Measurements from ENCODE around the gene FYN.

FYN gene

DNA sequence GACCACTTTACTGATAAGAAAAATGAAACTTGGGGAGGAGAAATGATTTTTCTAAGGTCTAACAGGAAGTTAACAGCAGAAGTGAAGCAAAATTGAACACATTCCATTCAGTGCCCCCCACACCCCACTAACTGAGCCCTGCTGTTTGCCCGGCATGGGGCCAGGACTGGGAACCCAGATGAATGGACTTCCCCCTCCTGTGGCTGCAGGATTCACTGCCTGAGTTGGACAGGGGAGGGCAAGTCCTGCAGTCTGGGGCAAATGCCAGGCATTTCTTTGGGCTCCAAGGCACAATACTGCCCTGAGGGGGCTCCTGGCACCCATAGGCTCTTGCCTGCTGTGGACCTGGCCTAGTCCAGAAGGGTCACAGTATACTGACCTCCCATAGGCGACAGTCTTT, 28.3 kb downstream of the FYN start:
- no peaks in the 10 kb centered on the region for H3K9me3 ChIP-seq (ENCODE audit: low read depth, low read length)
- no peak for DNase-seq (ENCODE audit: low read depth, low spot score)

DNA sequence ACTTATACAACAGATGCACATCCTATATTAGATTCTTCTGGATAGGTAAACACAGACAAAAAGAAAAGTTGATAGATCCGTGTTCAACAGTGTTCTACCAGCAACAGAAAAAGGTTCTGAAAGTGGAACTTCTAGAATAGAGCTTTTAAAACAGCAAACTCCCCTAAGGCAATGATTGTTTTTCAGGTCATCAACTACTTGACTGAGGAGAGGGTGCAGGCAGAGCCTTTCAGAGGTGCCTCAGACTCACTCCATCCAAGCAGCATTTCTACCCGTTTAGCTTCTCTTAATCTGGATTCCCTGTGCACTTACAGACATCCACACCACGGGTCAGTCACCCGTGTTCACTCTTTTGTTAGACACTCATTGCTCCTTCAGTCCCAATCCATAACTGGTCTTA, 28.9 kb downstream of the FYN start:
- Histone ChIP-seq H3K27ac (0 out of 2 replicates have a peak overlapping the region, but pooled peaks have one; percentile 28), H3K9me3 (ENCODE audit: low read depth, low read length) (no peaks in the 10 kb centered on the region), H3K36me3 (ENCODE audit: insufficient read depth, low read length) (peaks cover 8% of the 10 kb centered on the region), H3K9ac (ENCODE audit: insufficient read length) (peak overlapping the region; percentile 21), H3K4me3 (no peak overlapping the region)
- TF ChIP-seq FOXP2 (optimal IDR thresholded peaks at IDR 0.05; ENCODE audit: control extremely low read depth, extremely low read length, insufficient read depth), result no peak
- TF ChIP-seq EZH2 (IDR thresholded peaks at IDR 0.05), result no peak
- TF ChIP-seq POLR2AphosphoS5 (IDR thresholded peaks at IDR 0.05; ENCODE audit: borderline replicate concordance, low read depth, low read length), result no peak
- DNase-seq (ENCODE audit: low read depth, low spot score), result no peak

More for the DNA sequence above, 28.3 kb downstream of the FYN start:
- no peak overlapping the region for H3K27ac ChIP-seq
- H3K36me3 ChIP-seq (ENCODE audit: insufficient read depth, low read length), result peaks cover 8% of the 10 kb centered on the region
- TF ChIP-seq EZH2 (IDR thresholded peaks at IDR 0.05) (no peak), FOXP2 (optimal IDR thresholded peaks at IDR 0.05; ENCODE audit: control extremely low read depth, extremely low read length, insufficient read depth) (no peak), POLR2AphosphoS5 (IDR thresholded peaks at IDR 0.05; ENCODE audit: borderline replicate concordance, low read depth, low read length) (no peak)
- no peak overlapping the region for H3K4me3 ChIP-seq
- H3K9ac ChIP-seq (ENCODE audit: insufficient read length), result no peak overlapping the region

DNA sequence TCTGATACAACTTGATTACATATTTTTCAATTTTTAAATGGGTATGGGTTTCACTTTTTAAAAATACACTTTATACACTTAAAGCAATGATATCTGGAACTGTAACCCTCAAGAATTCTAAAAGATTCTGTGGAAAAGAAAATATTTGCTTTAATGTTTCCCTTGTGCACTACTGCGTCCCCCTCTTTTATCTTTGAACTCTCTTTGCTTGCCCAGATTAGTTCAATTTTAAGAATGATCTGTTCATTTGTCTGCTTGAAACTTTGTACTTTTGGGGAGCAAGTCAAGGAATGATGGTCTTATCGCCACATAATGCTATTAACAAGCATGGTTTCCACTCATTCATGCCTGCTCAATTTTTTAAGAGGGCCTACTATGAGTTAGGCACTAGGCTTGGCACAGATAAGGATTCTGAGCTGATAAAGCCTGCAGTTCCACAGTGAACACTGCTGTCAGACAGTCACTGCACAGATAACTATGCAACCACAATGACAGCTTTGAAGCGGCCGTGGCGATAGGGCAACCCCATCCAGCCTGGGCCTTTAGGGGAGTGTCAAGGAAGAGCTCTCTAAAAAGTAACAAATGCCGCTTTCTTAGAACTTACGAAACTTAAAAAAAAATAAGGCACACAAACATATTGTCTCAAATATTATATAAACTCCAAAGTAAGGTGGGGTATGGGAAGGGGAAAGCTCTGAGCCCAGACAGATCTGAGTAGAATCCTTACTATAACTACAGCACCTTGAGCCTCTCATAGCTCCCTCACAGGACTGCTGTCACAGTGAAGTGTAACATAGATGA, 29.7 kb downstream of the FYN start:
- TF ChIP-seq FOXP2 (optimal IDR thresholded peaks at IDR 0.05; ENCODE audit: control extremely low read depth, extremely low read length, insufficient read depth), result no peak
- no peak for TF ChIP-seq POLR2AphosphoS5 (IDR thresholded peaks at IDR 0.05; ENCODE audit: borderline replicate concordance, low read depth, low read length)
- no peak for TF ChIP-seq EZH2 (IDR thresholded peaks at IDR 0.05)
- Histone ChIP-seq H3K9ac (ENCODE audit: insufficient read length) (peak overlapping the region; percentile 49), H3K9me3 (ENCODE audit: low read depth, low read length) (no peaks in the 10 kb centered on the region), H3K4me3 (no peak overlapping the region), H3K36me3 (ENCODE audit: insufficient read depth, low read length) (peaks cover 8% of the 10 kb centered on the region), H3K27ac (peak overlapping the region; percentile 45; the same call in 1 of the 2 replicates)
- no peak for DNase-seq (ENCODE audit: low read depth, low spot score)

DNA sequence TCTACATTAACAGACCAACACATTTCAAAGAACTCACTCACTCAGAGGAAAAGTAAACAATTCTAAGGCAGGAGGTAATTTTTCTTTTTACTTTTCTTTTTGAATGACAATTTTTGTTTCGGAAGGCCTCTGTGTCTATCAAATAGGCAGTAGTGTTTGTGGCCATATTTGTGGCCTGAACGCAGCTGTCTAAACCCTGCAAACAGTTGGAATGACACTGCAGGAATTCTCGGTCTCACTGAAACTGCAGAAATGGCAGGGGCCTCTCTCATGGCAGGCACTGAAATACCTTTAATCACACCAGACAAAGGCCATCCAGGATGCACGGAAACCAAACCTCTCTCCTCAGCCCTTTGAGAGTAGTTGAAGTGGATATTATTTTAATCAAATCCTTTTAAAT, 30.4 kb downstream of the FYN start:
- peak overlapping the region; percentile 45 for H3K27ac ChIP-seq
- TF ChIP-seq EZH2 (IDR thresholded peaks at IDR 0.05) (no peak), FOXP2 (optimal IDR thresholded peaks at IDR 0.05; ENCODE audit: control extremely low read depth, extremely low read length, insufficient read depth) (no peak), POLR2AphosphoS5 (IDR thresholded peaks at IDR 0.05; ENCODE audit: borderline replicate concordance, low read depth, low read length) (no peak)
- H3K4me3 ChIP-seq, result no peak overlapping the region
- peak overlapping the region; percentile 49 for H3K9ac ChIP-seq (ENCODE audit: insufficient read length)
- no peak for DNase-seq (ENCODE audit: low read depth, low spot score)
- H3K9me3 ChIP-seq (ENCODE audit: low read depth, low read length), result no peaks in the 10 kb centered on the region
- H3K36me3 ChIP-seq (ENCODE audit: insufficient read depth, low read length), result peaks cover 8% of the 10 kb centered on the region

DNA sequence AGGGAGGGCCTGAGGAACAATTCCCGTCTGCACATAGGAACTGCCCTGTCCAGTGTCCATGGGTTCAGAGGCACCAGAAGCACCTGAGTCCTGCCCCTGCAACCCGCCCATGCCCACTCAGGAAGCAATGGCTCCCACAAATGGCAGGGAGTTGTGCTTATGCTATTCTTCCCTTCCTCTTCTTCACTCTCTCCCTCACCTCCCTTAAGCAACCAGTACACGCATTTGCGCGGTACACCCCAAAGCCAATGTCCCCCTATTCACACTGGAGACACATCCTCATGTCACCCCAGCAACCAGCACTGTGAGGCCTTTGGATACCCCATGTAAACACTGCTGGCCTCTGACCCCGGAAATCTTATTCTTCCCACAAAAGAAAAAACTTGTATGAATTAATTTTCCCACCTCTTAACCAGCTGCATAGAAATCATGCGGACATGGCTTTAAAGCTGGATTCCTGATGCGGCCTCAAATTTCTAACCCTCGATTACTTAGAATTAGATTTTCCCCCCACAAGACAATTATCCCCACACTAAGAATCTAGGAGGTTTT, 30.9 kb downstream of the FYN start:
- Histone ChIP-seq H3K9ac (ENCODE audit: insufficient read length) (peak overlapping the region; percentile 49), H3K36me3 (ENCODE audit: insufficient read depth, low read length) (peaks cover 8% of the 10 kb centered on the region), H3K27ac (peak overlapping the region; percentile 45), H3K9me3 (ENCODE audit: low read depth, low read length) (no peaks in the 10 kb centered on the region), H3K4me3 (no peak overlapping the region)
- DNase-seq (ENCODE audit: low read depth, low spot score), result no peak
- TF ChIP-seq POLR2AphosphoS5 (IDR thresholded peaks at IDR 0.05; ENCODE audit: borderline replicate concordance, low read depth, low read length), result no peak
- no peak for TF ChIP-seq EZH2 (IDR thresholded peaks at IDR 0.05)
- TF ChIP-seq FOXP2 (optimal IDR thresholded peaks at IDR 0.05; ENCODE audit: control extremely low read depth, extremely low read length, insufficient read depth), result no peak

DNA sequence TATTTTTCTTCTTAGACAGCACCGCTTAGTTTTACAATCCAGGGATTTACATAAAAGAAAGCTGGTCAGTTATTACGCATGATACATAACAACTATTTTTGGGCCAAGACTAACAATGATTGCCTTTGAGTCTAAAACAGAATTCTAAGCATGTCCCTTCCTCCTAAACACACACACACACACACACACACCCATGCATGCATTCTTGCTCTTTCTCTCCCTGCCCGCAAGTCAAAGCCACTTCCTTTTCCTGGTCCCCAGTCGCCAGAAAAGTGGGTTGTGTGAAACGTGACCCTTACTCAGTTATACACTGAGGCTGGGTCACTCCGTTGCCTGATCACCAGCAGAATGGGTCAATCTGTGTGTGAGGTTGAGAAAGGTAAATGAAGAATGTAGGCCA, 31.4 kb downstream of the FYN start:
- Histone ChIP-seq H3K27ac (no peak overlapping the region), H3K36me3 (ENCODE audit: insufficient read depth, low read length) (peaks cover 8% of the 10 kb centered on the region), H3K9me3 (ENCODE audit: low read depth, low read length) (no peaks in the 10 kb centered on the region), H3K9ac (ENCODE audit: insufficient read length) (no peak overlapping the region), H3K4me3 (no peak overlapping the region)
- no peak for TF ChIP-seq POLR2AphosphoS5 (IDR thresholded peaks at IDR 0.05; ENCODE audit: borderline replicate concordance, low read depth, low read length)
- no peak for TF ChIP-seq FOXP2 (optimal IDR thresholded peaks at IDR 0.05; ENCODE audit: control extremely low read depth, extremely low read length, insufficient read depth)
- no peak for TF ChIP-seq EZH2 (IDR thresholded peaks at IDR 0.05)
- DNase-seq (ENCODE audit: low read depth, low spot score), result no peak

DNA sequence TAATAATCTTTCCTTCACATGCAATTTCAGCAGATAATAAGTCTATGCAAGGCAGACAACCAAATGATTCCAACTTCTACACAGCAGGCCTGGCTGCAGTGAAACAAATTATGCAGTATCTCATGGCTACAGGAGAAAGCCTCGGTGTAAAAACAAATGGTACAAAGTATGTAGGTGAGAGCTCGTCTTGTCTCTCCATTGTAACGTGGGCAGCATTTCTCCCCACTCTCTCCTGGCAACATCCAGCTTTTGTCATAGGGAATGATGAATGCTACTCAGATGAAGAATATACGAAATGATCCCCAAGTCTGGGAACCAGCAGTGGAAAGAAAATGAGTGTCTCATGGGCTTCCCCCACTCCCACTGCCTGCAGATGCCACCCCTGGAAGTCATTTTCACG, 32.4 kb downstream of the FYN start:
- no peak for DNase-seq (ENCODE audit: low read depth, low spot score)
- H3K27ac ChIP-seq, result no peak overlapping the region
- H3K36me3 ChIP-seq (ENCODE audit: insufficient read depth, low read length), result peaks cover 9% of the 10 kb centered on the region
- no peaks in the 10 kb centered on the region for H3K9me3 ChIP-seq (ENCODE audit: low read depth, low read length)
- H3K9ac ChIP-seq (ENCODE audit: insufficient read length), result no peak overlapping the region
- no peak overlapping the region for H3K4me3 ChIP-seq
- TF ChIP-seq POLR2AphosphoS5 (IDR thresholded peaks at IDR 0.05; ENCODE audit: borderline replicate concordance, low read depth, low read length) (no peak), FOXP2 (optimal IDR thresholded peaks at IDR 0.05; ENCODE audit: control extremely low read depth, extremely low read length, insufficient read depth) (no peak), EZH2 (IDR thresholded peaks at IDR 0.05) (no peak)

DNA sequence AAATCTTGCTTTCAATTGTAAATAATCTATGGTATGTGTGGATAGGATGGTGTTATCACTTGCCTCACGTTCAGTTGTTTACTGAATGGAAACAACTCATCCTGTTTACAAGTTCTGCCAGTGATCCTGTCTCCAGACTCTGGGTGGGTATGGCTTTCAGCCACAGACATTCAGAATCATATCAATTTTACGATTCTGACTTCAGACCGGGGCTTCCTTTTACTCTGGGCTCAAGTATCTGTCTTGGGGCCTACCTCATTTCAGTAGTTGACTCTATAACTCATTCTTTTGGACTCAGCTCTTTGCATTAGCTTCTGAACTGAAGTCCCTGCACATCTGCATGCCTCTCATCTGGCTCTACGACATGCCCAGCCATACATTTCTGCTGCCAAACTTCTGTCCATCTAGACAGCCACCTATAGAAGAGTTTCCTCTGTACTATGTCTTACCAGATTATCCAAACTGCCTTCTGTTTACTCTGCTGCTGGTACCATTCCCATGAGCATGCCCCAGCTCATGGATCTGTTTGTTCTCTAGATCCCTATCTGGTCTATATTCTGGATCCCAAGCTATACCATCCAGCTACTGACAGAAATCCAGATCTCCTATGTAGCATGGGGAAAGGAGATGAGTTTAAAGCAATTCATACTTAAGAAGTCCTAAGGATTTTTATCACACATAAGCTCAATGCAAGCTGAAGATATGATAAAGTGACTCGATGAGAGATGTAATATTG, 34.3 kb downstream of the FYN start:
- TF ChIP-seq EZH2 (IDR thresholded peaks at IDR 0.05) (no peak), FOXP2 (optimal IDR thresholded peaks at IDR 0.05; ENCODE audit: control extremely low read depth, extremely low read length, insufficient read depth) (no peak), POLR2AphosphoS5 (IDR thresholded peaks at IDR 0.05; ENCODE audit: borderline replicate concordance, low read depth, low read length) (no peak)
- no peak overlapping the region for H3K4me3 ChIP-seq
- H3K27ac ChIP-seq, result no peak overlapping the region
- no peaks in the 10 kb centered on the region for H3K9me3 ChIP-seq (ENCODE audit: low read depth, low read length)
- DNase-seq (ENCODE audit: low read depth, low spot score), result no peak
- H3K9ac ChIP-seq (ENCODE audit: insufficient read length), result no peak overlapping the region
- peaks cover 13% of the 10 kb centered on the region; the same call in 1 of the 2 replicates for H3K36me3 ChIP-seq (ENCODE audit: insufficient read depth, low read length)
